CMK (cell line): ENCODE data around the gene CRELD2.
"Not testable (repeated sequence)": the region's sequence is repeated elsewhere in the genome, so short reads cannot be mapped to it uniquely, and the experiment has no call there.

Experiments
- DNase-seq: peaks from one replicate; pipeline ENCODE4 v3.0.0-alpha.2; 2010; ENCODE audit warnings: low read depth

CRELD2 gene

GRCh38 chr22:49930596-49931412 lies 12.4 kb downstream of the CRELD2 start:
- DNase-seq = no peak

GRCh38 chr22:49933236-49934159 lies 15.1 kb downstream of the CRELD2 start:
- no peak for DNase-seq

GRCh38 chr22:49934160-49934890 lies 15.9 kb downstream of the CRELD2 start:
- no peak for DNase-seq

GRCh38 chr22:49934891-49935557 lies 16.6 kb downstream of the CRELD2 start:
- DNase-seq = no peak

- DNase-seq = no peak
Measured at GRCh38 chr22:49935561-49935960, 17.1 kb downstream of the CRELD2 start.

GRCh38 chr22:49936018-49936972 lies 17.9 kb downstream of the CRELD2 start:
- peak; percentile 79 for DNase-seq

GRCh38 chr22:49936973-49937757 lies 18.7 kb downstream of the CRELD2 start:
- DNase-seq = no peak

GRCh38 chr22:49937758-49938564 lies 19.5 kb downstream of the CRELD2 start:
- DNase-seq = no peak

- DNase-seq = no peak
Measured at GRCh38 chr22:49938565-49939136, 20.2 kb downstream of the CRELD2 start.

- DNase-seq = no peak
Measured at GRCh38 chr22:49941507-49942316, 23.3 kb downstream of the CRELD2 start.

GRCh38 chr22:49942565-49943404 lies 24.4 kb downstream of the CRELD2 start:
- no peak for DNase-seq

- no peak for DNase-seq
Measured at GRCh38 chr22:49943405-49943765, 25.0 kb downstream of the CRELD2 start.

GRCh38 chr22:49943771-49944398 lies 25.5 kb downstream of the CRELD2 start:
- no peak for DNase-seq

GRCh38 chr22:49944399-49944891 lies 26.0 kb downstream of the CRELD2 start:
- DNase-seq = no peak

- not testable (repeated sequence) for DNase-seq
Measured at GRCh38 chr22:49945042-49945794, 26.8 kb downstream of the CRELD2 start.
